BJ (cell line): ENCODE data around the gene GP9. TPM values are rescaled to one million over a fixed set of nuclear protein-coding genes. Genes with fewer than 3 reads are reported as not detected.

Experiments
- CTCF ChIA-PET: fragments of 350-600 bp; formaldehyde crosslinking; extraction: SDS; loops from one replicate; lab custom pipeline; 2021; ENCODE audit warnings: antibody characterized with exemption, inconsistent platforms; lab: Yijun Ruan, JAX
- POLR2A ChIA-PET: fragments of 300-600 bp; sonication (Branson Sonifier 250); formaldehyde crosslinking; extraction: SDS; loops from one replicate; lab custom pipeline; 2021; ENCODE audit warnings: antibody characterized with exemption; lab: Charles Lee
- DNase-seq: peaks from one replicate; pipeline ENCODE4 v3.0.0-alpha.2; 2011; ENCODE audit warnings: low read depth
- H3K27me3 ChIP-seq: 2 replicates; pipeline ENCODE4 v1.6.0; 2011; ENCODE audit warnings: low read length; ENCODE audit not compliant: control insufficient read depth, insufficient read depth
- H3K36me3 ChIP-seq: 2 replicates; pipeline ENCODE4 v1.5.1; 2011; ENCODE audit warnings: low read length; ENCODE audit not compliant: control insufficient read depth, insufficient read depth
- H3K4me3 ChIP-seq: 2 replicates; pipeline ENCODE4 v1.5.1; 2011; ENCODE audit warnings: low read depth, mild to moderate bottlenecking, control low read depth, low read length
- CTCF ChIP-seq: IDR thresholded peaks from 2 replicates; pipeline ENCODE4 v1.5.1; 2011; ENCODE audit warnings: low read depth, mild to moderate bottlenecking, control low read depth, inconsistent platforms, low read length, moderate library complexity; ENCODE audit not compliant: insufficient read depth
- polyA plus RNA-seq: library from polyadenylated mRNA; depleted of rRNA; stranded (reverse); fragments of >200 nt; gene quantifications from 2 replicates; pipeline ENCODE4 v1.2.3, GENCODE V29; 2011

The GP9 gene
- polyA plus RNA-seq, 1 experiment, result not detected

- TF ChIP-seq CTCF, result no peak
- CTCF ChIA-PET, result interaction anchor here (3.3 to 6.3 kb wide), 4 partner anchors 9 to 195 kb away, joined by 26 to 91 read pairs (median 50); no protein-coding TSS in a partner anchor
- Histone ChIP-seq H3K36me3 (no peaks in the 10 kb centered on the region), H3K4me3 (no peak overlapping the region), H3K27me3 (peaks cover 5% of the 10 kb centered on the region)
- DNase-seq, result no peak
- POLR2A ChIA-PET, result no interaction called here
These were observed 9.9 kb upstream of the GP9 start for GRCh38 chr3:129050556-129051295.

GRCh38 chr3:129051871-129052340, 8.7 kb upstream of the GP9 start:
- no peak for DNase-seq
- no peak for TF ChIP-seq CTCF
- POLR2A ChIA-PET, result no interaction called here
- no peak overlapping the region for H3K4me3 ChIP-seq
- CTCF ChIA-PET, result interaction anchor here (0.6 to 6.3 kb wide), 18 partner anchors 10 to 205 kb away, joined by 3 to 91 read pairs (median 10); partner anchors contain the start of genes CFAP92 and COPG1
- no peaks in the 10 kb centered on the region for H3K36me3 ChIP-seq
- H3K27me3 ChIP-seq, result peaks cover 6% of the 10 kb centered on the region

- CTCF ChIA-PET, result interaction anchor here (0.8 to 6.3 kb wide), 31 partner anchors 10 to 250 kb away, joined by 3 to 91 read pairs (median 6); partner anchors contain the start of genes CFAP92 and COPG1
- Histone ChIP-seq H3K4me3 (no peak overlapping the region), H3K36me3 (no peaks in the 10 kb centered on the region), H3K27me3 (peaks cover 9% of the 10 kb centered on the region)
- no peak for TF ChIP-seq CTCF
- POLR2A ChIA-PET, result no interaction called here
- no peak for DNase-seq
These were observed 7.9 kb upstream of the GP9 start for GRCh38 chr3:129052675-129053074.

- POLR2A ChIA-PET, result no interaction called here
- TF ChIP-seq CTCF, result no peak
- H3K36me3 ChIP-seq, result no peaks in the 10 kb centered on the region
- peaks cover 11% of the 10 kb centered on the region for H3K27me3 ChIP-seq
- H3K4me3 ChIP-seq, result no peak overlapping the region
- no peak for DNase-seq
- CTCF ChIA-PET, result interaction anchor here (1.3 to 6.3 kb wide), 11 partner anchors 15 to 272 kb away, joined by 4 to 91 read pairs (median 9); partner anchors contain the start of genes CFAP92 and COPG1
These were observed 5.9 kb upstream of the GP9 start for GRCh38 chr3:129054605-129055104.
